Activated naive CD4-positive, alpha-beta T cell treated with anti-CD3 and anti-CD28 coated beads for 36 hours (primary cell): ENCODE measurements around the gene GPC5. TPM values are rescaled to one million over a fixed set of nuclear protein-coding genes. Genes with fewer than 3 reads are reported as not detected.

Experiments
- CTCF ChIA-PET: fragments of 350-600 bp; sonication (Branson Sonifier 250); formaldehyde crosslinking; loops from one replicate; lab custom pipeline; 2021; ENCODE audit warnings: antibody characterized with exemption; lab: Charles Lee
- DNase-seq: peaks from one replicate; pipeline ENCODE4 v3.0.0-alpha.2; 2020
- H3K27ac Mint-ChIP-seq: one replicate; pipeline ENCODE4 v1.8.0; 2021; ENCODE audit warnings: mild to moderate bottlenecking, mixed read lengths
- H3K27me3 Mint-ChIP-seq: one replicate; pipeline ENCODE4 v1.8.0; 2021; ENCODE audit warnings: low read depth, mixed read lengths
- H3K36me3 Mint-ChIP-seq: one replicate; pipeline ENCODE4 v1.8.0; 2021; ENCODE audit warnings: low read depth, mixed read lengths
- H3K4me1 Mint-ChIP-seq: one replicate; pipeline ENCODE4 v1.8.0; 2021; ENCODE audit warnings: low read depth, mixed read lengths
- H3K4me3 Mint-ChIP-seq: one replicate; pipeline ENCODE4 v1.8.0; 2021; ENCODE audit warnings: mild to moderate bottlenecking, moderate library complexity, mixed read lengths
- H3K9me3 Mint-ChIP-seq: one replicate; pipeline ENCODE4 v1.8.0; 2021; ENCODE audit warnings: mixed read lengths
- intact Hi-C: fragments of 100-400 bp; cut with micrococcal nuclease; formaldehyde crosslinking; loops from one replicate; pipeline ENCODE4 v1.15.1; 2023
- total RNA-seq, 2 experiments: library from RNA; stranded (reverse); gene quantifications; one replicate each; pipeline ENCODE4 v1.2.3, GENCODE V29; 2021

The GPC5 gene
- total RNA-seq, 2 experiments from 2014 or later: 0.38 to 0.40 TPM

GRCh38 chr13:92590503-92590908, 1192.1 kb downstream of the GPC5 start:
- Mint-ChIP-seq H3K4me3 (no peak overlapping the region), H3K27me3 (no peaks in the 10 kb centered on the region), H3K9me3 (peaks cover 3% of the 10 kb centered on the region), H3K27ac (no peak overlapping the region), H3K4me1 (no peaks in the 10 kb centered on the region), H3K36me3 (no peaks in the 10 kb centered on the region)
- CTCF ChIA-PET: no interaction called here
- intact Hi-C loops: no loop called here
- DNase-seq: no peak

- Mint-ChIP-seq H3K4me1 (no peaks in the 10 kb centered on the region), H3K9me3 (no peaks in the 10 kb centered on the region), H3K36me3 (no peaks in the 10 kb centered on the region), H3K27ac (no peak overlapping the region), H3K4me3 (no peak overlapping the region), H3K27me3 (no peaks in the 10 kb centered on the region)
- no peak for DNase-seq
- intact Hi-C loops: no loop called here
- CTCF ChIA-PET: no interaction called here
These were observed 1192.7 kb downstream of the GPC5 start for GRCh38 chr13:92591117-92591516.

GRCh38 chr13:92592757-92593156, 1194.3 kb downstream of the GPC5 start:
- Mint-ChIP-seq H3K4me3 (no peak overlapping the region), H3K27me3 (no peaks in the 10 kb centered on the region), H3K27ac (no peak overlapping the region), H3K9me3 (no peaks in the 10 kb centered on the region), H3K36me3 (no peaks in the 10 kb centered on the region), H3K4me1 (no peaks in the 10 kb centered on the region)
- no peak for DNase-seq
- intact Hi-C loops: no loop called here
- CTCF ChIA-PET: no interaction called here

- Mint-ChIP-seq H3K36me3 (peaks cover 2% of the 10 kb centered on the region), H3K9me3 (no peaks in the 10 kb centered on the region), H3K27ac (no peak overlapping the region), H3K27me3 (no peaks in the 10 kb centered on the region), H3K4me3 (no peak overlapping the region), H3K4me1 (no peaks in the 10 kb centered on the region)
- CTCF ChIA-PET: no interaction called here
- intact Hi-C loops: no loop called here
- DNase-seq: no peak
These were observed 1204.1 kb downstream of the GPC5 start for GRCh38 chr13:92602560-92602959.

GRCh38 chr13:92609376-92609775, 1211.0 kb downstream of the GPC5 start:
- CTCF ChIA-PET: no interaction called here
- H3K9me3 Mint-ChIP-seq: no peaks in the 10 kb centered on the region
- H3K4me1 Mint-ChIP-seq: no peaks in the 10 kb centered on the region

GRCh38 chr13:92612892-92613291, 1214.5 kb downstream of the GPC5 start:
- no peak overlapping the region for H3K27ac Mint-ChIP-seq
- H3K9me3 Mint-ChIP-seq: no peaks in the 10 kb centered on the region
- intact Hi-C loops: no loop called here

More at GRCh38 chr13:92609376-92609775, 1211.0 kb downstream of the GPC5 start:
- H3K4me3 Mint-ChIP-seq: no peak overlapping the region
- H3K27ac Mint-ChIP-seq: no peak overlapping the region
- H3K27me3 Mint-ChIP-seq: no peaks in the 10 kb centered on the region
- DNase-seq: no peak
- intact Hi-C loops: no loop called here
- no peaks in the 10 kb centered on the region for H3K36me3 Mint-ChIP-seq

GRCh38 chr13:92613921-92614320, 1215.5 kb downstream of the GPC5 start:
- Mint-ChIP-seq H3K27ac (no peak overlapping the region), H3K4me1 (no peaks in the 10 kb centered on the region), H3K9me3 (no peaks in the 10 kb centered on the region), H3K27me3 (no peaks in the 10 kb centered on the region), H3K4me3 (no peak overlapping the region), H3K36me3 (no peaks in the 10 kb centered on the region)
- CTCF ChIA-PET: no interaction called here
- DNase-seq: no peak
- intact Hi-C loops: no loop called here

More at GRCh38 chr13:92612892-92613291, 1214.5 kb downstream of the GPC5 start:
- Mint-ChIP-seq H3K4me1 (no peaks in the 10 kb centered on the region), H3K36me3 (no peaks in the 10 kb centered on the region), H3K4me3 (no peak overlapping the region), H3K27me3 (no peaks in the 10 kb centered on the region)
- CTCF ChIA-PET: no interaction called here
- no peak for DNase-seq

- CTCF ChIA-PET: no interaction called here
- Mint-ChIP-seq H3K27ac (no peak overlapping the region), H3K4me1 (no peaks in the 10 kb centered on the region), H3K36me3 (no peaks in the 10 kb centered on the region), H3K4me3 (no peak overlapping the region), H3K27me3 (no peaks in the 10 kb centered on the region), H3K9me3 (peaks cover 2% of the 10 kb centered on the region)
- intact Hi-C loops: no loop called here
- DNase-seq: no peak
These were observed 1223.6 kb downstream of the GPC5 start for GRCh38 chr13:92621985-92622384.

GRCh38 chr13:92622905-92623304, 1224.5 kb downstream of the GPC5 start:
- intact Hi-C loops: no loop called here
- Mint-ChIP-seq H3K9me3 (peaks cover 2% of the 10 kb centered on the region), H3K27me3 (no peaks in the 10 kb centered on the region), H3K4me1 (no peaks in the 10 kb centered on the region), H3K4me3 (no peak overlapping the region), H3K36me3 (no peaks in the 10 kb centered on the region), H3K27ac (no peak overlapping the region)
- CTCF ChIA-PET: no interaction called here
- no peak for DNase-seq

- H3K4me3 Mint-ChIP-seq: no peak overlapping the region
- DNase-seq: no peak
- no peaks in the 10 kb centered on the region for H3K36me3 Mint-ChIP-seq
These were observed 1227.9 kb downstream of the GPC5 start for GRCh38 chr13:92626274-92626673.

GRCh38 chr13:92640936-92641335, 1242.5 kb downstream of the GPC5 start:
- Mint-ChIP-seq H3K27ac (no peak overlapping the region), H3K4me3 (no peak overlapping the region), H3K27me3 (no peaks in the 10 kb centered on the region), H3K4me1 (no peaks in the 10 kb centered on the region), H3K36me3 (no peaks in the 10 kb centered on the region), H3K9me3 (peaks cover 9% of the 10 kb centered on the region)
- intact Hi-C loops: no loop called here
- CTCF ChIA-PET: no interaction called here
- DNase-seq: no peak

More at GRCh38 chr13:92626274-92626673, 1227.9 kb downstream of the GPC5 start:
- intact Hi-C loops: no loop called here
- H3K27ac Mint-ChIP-seq: no peak overlapping the region
- no peaks in the 10 kb centered on the region for H3K27me3 Mint-ChIP-seq
- H3K9me3 Mint-ChIP-seq: peaks cover 2% of the 10 kb centered on the region
- CTCF ChIA-PET: no interaction called here
- H3K4me1 Mint-ChIP-seq: no peaks in the 10 kb centered on the region

- intact Hi-C loops: no loop called here
- no peak overlapping the region for H3K4me3 Mint-ChIP-seq
- no peaks in the 10 kb centered on the region for H3K9me3 Mint-ChIP-seq
- H3K27ac Mint-ChIP-seq: no peak overlapping the region
- H3K27me3 Mint-ChIP-seq: no peaks in the 10 kb centered on the region
- DNase-seq: no peak
- H3K4me1 Mint-ChIP-seq: no peaks in the 10 kb centered on the region
- no peaks in the 10 kb centered on the region for H3K36me3 Mint-ChIP-seq
- CTCF ChIA-PET: interaction anchor here (0.5 kb wide), 1 partner anchor 48 kb away, joined by 3 read pairs; no protein-coding TSS in a partner anchor
These were observed 1250.9 kb downstream of the GPC5 start for GRCh38 chr13:92649140-92649813.

- H3K9me3 Mint-ChIP-seq: peaks cover 2% of the 10 kb centered on the region
- CTCF ChIA-PET: no interaction called here
- no peaks in the 10 kb centered on the region for H3K36me3 Mint-ChIP-seq
- DNase-seq: no peak
- H3K4me1 Mint-ChIP-seq: no peaks in the 10 kb centered on the region
- no peaks in the 10 kb centered on the region for H3K27me3 Mint-ChIP-seq
- H3K27ac Mint-ChIP-seq: no peak overlapping the region
- intact Hi-C loops: no loop called here
- H3K4me3 Mint-ChIP-seq: no peak overlapping the region
These were observed 1257.7 kb downstream of the GPC5 start for GRCh38 chr13:92656103-92656502.
